ENCODE measurements around the gene MYRF.

- TF ChIP-seq MAX (IDR thresholded peaks at IDR 0.05) (no peak), CREB1 (IDR thresholded peaks at IDR 0.05; ENCODE audit: low read depth) (no peak), TCF12 (IDR thresholded peaks at IDR 0.05; ENCODE audit: low read depth) (no peak), REST (IDR thresholded peaks at IDR 0.05; ENCODE audit: low read depth) (no peak), USF1 (IDR thresholded peaks at IDR 0.05) (no peak), EP300 (IDR thresholded peaks at IDR 0.05; ENCODE audit: borderline replicate concordance) (no peak), NFIC (IDR thresholded peaks at IDR 0.05) (no peak), FOXM1 (IDR thresholded peaks at IDR 0.05; ENCODE audit: borderline replicate concordance, low read depth) (no peak), EGR1 (IDR thresholded peaks at IDR 0.05) (no peak), TAF1 (IDR thresholded peaks at IDR 0.05; ENCODE audit: low read depth) (no peak), YY1 (IDR thresholded peaks at IDR 0.05; ENCODE audit: low read depth) (no peak), RAD21 (IDR thresholded peaks at IDR 0.05; ENCODE audit: low read depth) (no peak), ZBTB7A (IDR thresholded peaks at IDR 0.05; ENCODE audit: low read depth) (no peak), TEAD4 (IDR thresholded peaks at IDR 0.05) (no peak)
Measured at GRCh38 chr11:61785837-61786402, 33.5 kb downstream of the MYRF start.
